ENCODE measurements around the gene PLCB3. TPM values are rescaled to one million over a fixed set of nuclear protein-coding genes. Genes with fewer than 3 reads are reported as not detected.

The PLCB3 gene
- total RNA-seq, 1 experiment from 2014 or later, result 41.2 TPM

DNA sequence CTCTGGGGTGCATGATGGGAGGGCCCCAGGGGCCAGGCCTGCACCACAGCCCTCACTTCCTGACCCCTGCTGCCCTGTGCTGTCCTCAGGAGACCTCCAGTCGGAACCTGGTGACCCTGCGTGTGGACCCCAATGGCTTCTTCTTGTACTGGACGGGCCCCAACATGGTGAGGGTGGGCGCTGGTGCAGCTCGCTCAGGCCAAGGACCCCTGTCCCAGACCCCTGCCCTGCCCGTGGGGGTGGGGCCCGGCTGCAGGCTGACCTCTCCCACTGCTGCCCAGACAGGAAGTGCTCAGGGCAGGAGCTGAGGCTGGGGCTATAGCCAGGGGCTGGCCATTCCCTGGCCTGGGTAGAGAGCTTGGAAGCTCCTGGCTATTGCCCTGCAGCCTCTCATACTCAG lies 3.0 kb downstream of the PLCB3 start:
- no peaks in the 10 kb centered on the region for H3K27me3 ChIP-seq (ENCODE audit: control insufficient read depth, insufficient read depth, low read length)
- POLR2A ChIA-PET, result no interaction called here
- no peak for ATAC-seq
- H3K27ac ChIP-seq (ENCODE audit: low read length), result no peak overlapping the region
- H3K9me3 ChIP-seq (ENCODE audit: control insufficient read depth, insufficient read depth, low read depth, low read length), result no peaks in the 10 kb centered on the region
- no TSS peak for BruUV-seq (replicated peaks)
- in situ Hi-C loops (cut with HindIII; ENCODE audit: low pct_unique_long_range_greater_than_20kb, low sequenced_read_pairs), result no loop called here
- CTCF ChIA-PET, result interaction anchor here (0.6 kb wide), 1 partner anchor 31 kb away, joined by 6 read pairs; the partner anchor contains the start of gene GPR137
- DNase-seq (ENCODE audit: low read depth, low spot score), result no peak
- intact Hi-C loops (cut with micrococcal nuclease; ENCODE audit: unreplicated experiment), result no loop called here
- peaks cover 24% of the 10 kb centered on the region for H3K4me1 ChIP-seq (ENCODE audit: control insufficient read depth, insufficient read depth, low read length)
- TF ChIP-seq TCF7L2 (IDR thresholded peaks at IDR 0.05; ENCODE audit: low read depth, low read length), result no peak
- TF ChIP-seq POLR2AphosphoS5 (IDR thresholded peaks at IDR 0.05; ENCODE audit: low read depth, low read length), result no peak
- TF ChIP-seq CTCF (IDR thresholded peaks at IDR 0.05), result no peak
- no peak for TF ChIP-seq REST (IDR thresholded peaks at IDR 0.05; ENCODE audit: insufficient read depth in 1 of 2, low read depth in 2 of 2, low read length in 1 of 2)
- no peak for TF ChIP-seq SIN3A (IDR thresholded peaks at IDR 0.05; ENCODE audit: borderline replicate concordance, insufficient read depth, low read depth, low read length)
- H3K36me3 ChIP-seq (ENCODE audit: control insufficient read depth, insufficient read depth, low read length), result peaks cover 3% of the 10 kb centered on the region; the same call in 1 of the 2 replicates
- H3K4me3 ChIP-seq (ENCODE audit: low read depth in 2 of 2, low read length in 2 of 2), result no peak overlapping the region

GRCh38 chr11:64255135-64256128 lies 4.1 kb downstream of the PLCB3 start:
- no peak for ATAC-seq
- POLR2A ChIA-PET, result interaction anchor here (0.5 kb wide), 1 partner anchor 22 kb away, joined by 8 read pairs; no protein-coding TSS in a partner anchor
- peaks cover 3% of the 10 kb centered on the region; the same call in 1 of the 2 replicates for H3K36me3 ChIP-seq (ENCODE audit: control insufficient read depth, insufficient read depth, low read length)

More at GRCh38 chr11:64255135-64256128, 4.1 kb downstream of the PLCB3 start:
- H3K4me3 ChIP-seq (ENCODE audit: low read depth in 2 of 2, low read length in 2 of 2), result no peak overlapping the region
- TF ChIP-seq REST (IDR thresholded peaks at IDR 0.05; ENCODE audit: insufficient read depth in 1 of 2, low read depth in 2 of 2, low read length in 1 of 2) (no peak), CTCF (IDR thresholded peaks at IDR 0.05) (no peak), SIN3A (IDR thresholded peaks at IDR 0.05; ENCODE audit: borderline replicate concordance, insufficient read depth, low read depth, low read length) (no peak), TCF7L2 (IDR thresholded peaks at IDR 0.05; ENCODE audit: low read depth, low read length) (no peak), POLR2AphosphoS5 (IDR thresholded peaks at IDR 0.05; ENCODE audit: low read depth, low read length) (no peak)
- peaks cover 13% of the 10 kb centered on the region for H3K4me1 ChIP-seq (ENCODE audit: control insufficient read depth, insufficient read depth, low read length)
- no TSS peak for BruUV-seq (replicated peaks)
- DNase-seq (ENCODE audit: low read depth, low spot score), result no peak
- H3K27me3 ChIP-seq (ENCODE audit: control insufficient read depth, insufficient read depth, low read length), result no peaks in the 10 kb centered on the region
- no peak overlapping the region for H3K27ac ChIP-seq (ENCODE audit: low read length)
- intact Hi-C loops (cut with micrococcal nuclease; ENCODE audit: unreplicated experiment), result no loop called here
- in situ Hi-C loops (cut with HindIII; ENCODE audit: low pct_unique_long_range_greater_than_20kb, low sequenced_read_pairs), result no loop called here
- H3K9me3 ChIP-seq (ENCODE audit: control insufficient read depth, insufficient read depth, low read depth, low read length), result no peaks in the 10 kb centered on the region
- CTCF ChIA-PET, result no interaction called here

All from Panc1 (cell line).